Islet precursor cell (in vitro differentiated cells): ENCODE measurements around the gene PPIL4.
"Not testable (repeated sequence)": the region's sequence is repeated elsewhere in the genome, so short reads cannot be mapped to it uniquely, and the experiment has no call there.

Source experiments
- DNase-seq: peaks from one replicate; pipeline ENCODE4 v3.0.0-alpha.2; 2018

PPIL4 gene

DNA sequence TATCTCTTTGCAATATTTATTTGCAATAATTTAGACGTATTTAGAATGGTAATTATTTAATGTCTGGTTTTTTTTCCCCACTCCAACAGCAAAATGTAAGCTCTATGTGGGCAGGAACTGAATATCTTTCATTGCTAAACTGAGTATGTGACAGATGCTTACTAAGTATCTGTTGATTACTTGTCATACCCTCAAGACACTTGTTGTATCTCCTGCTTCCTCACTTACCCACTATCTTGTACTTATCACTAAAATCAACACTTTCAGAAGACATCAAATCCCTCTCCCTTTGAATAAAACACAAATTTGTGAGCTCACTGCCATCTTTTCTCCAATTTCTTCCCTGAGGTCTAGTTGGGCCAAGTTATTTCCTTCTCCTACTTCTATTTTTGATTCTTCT, 30.3 kb downstream of the PPIL4 start:
- no peak for DNase-seq

DNA sequence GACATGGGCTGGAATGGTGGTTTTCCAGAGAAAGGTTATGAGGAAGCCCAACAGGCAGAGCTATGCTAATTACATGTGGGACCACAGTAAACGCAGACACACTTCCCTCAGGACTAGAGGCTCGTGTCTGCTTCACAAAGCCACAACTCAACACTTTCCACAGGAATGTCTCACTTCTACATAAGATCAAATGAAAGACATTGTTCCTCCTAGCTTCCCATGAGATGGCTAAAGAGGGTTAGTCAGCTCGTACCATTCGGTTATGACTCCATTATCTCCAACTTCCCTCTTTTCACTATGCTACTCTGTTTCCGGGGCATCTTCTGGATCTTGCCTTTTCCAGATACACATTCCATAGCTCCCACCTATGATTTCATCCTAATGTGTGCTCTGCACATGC, 31.9 kb downstream of the PPIL4 start:
- DNase-seq = peak; percentile 87

GRCh38 chr6:149510793-149511512, 34.9 kb downstream of the PPIL4 start:
- DNase-seq = no peak

DNA sequence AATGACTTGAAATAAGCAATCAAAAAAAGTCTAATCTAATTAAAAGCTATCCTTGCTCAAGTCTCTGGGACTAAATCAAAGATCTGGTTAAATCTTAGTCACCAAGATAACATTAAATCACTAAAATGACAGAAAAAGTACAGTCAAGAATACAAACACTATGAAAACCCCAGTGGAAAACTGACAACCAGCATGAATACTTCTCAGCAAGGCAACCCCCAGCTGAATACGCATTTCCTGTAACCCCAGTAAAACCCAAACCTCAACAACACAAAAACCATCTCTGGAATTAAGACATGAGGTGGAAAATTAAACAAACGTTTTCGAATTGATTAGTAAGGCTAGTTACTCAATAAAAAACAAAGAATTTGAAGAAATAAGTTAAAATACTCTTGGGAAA, 37.4 kb downstream of the PPIL4 start:
- no peak for DNase-seq

DNA sequence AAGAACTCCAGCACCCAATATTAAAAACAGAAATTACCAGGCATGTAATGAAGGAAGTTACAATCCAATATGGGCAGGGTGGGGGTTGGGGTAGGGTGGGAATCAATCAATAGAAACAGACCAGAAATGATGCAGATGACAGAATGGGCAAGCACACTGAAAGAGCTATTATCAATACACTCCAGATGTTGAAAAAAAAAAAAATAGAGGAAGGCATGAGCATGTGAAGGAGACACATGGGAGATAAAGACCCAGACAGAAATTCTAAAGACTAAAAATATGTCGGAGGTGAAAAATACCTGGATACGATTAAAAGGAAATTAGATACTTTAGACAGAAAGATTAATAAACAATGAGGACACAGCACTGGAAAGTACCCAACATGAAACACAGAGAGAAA, 42.0 kb downstream of the PPIL4 start:
- DNase-seq = no peak

- DNase-seq = no peak
Observed at GRCh38 chr6:149503276-149503675, 42.6 kb downstream of the PPIL4 start.

GRCh38 chr6:149501768-149502167, 44.1 kb downstream of the PPIL4 start:
- no peak for DNase-seq

DNA sequence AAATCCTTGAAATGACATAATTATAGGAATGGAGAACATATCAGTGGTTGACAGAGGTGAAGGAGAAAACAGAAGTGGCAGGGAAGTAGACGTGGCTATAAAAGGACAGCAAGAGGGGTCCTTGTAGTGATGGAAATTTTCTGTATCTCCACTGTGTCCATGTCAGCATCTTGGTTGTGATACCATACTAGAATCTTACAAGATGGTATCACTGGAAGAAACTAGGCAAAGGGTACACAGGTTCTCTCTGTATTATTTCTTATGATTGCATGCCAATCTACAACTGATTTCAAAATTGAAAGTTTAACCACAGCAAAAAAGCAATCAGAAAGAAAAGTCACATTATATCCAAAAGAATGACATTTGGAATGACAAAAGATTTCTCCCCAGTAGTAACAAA, 44.6 kb downstream of the PPIL4 start:
- no peak for DNase-seq

DNA sequence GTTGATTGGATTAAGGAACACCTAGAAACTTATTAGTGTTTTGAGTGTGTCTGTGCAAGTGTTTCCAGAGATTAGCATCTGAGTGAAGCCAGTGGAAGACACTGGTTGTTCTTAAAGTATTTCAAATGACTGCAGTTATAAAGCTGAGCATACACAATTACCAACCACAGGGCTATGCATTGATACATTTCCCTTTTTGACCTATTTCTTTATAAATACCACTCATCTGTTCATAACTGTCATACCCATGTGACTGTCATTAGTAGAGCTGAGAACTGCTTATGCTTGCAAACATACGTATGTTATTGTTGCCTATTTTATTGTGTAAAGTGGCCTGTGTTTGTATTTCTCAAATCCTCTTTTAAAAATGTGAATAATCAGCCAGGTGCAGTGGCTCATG, 45.7 kb downstream of the PPIL4 start:
- no peak for DNase-seq

DNA sequence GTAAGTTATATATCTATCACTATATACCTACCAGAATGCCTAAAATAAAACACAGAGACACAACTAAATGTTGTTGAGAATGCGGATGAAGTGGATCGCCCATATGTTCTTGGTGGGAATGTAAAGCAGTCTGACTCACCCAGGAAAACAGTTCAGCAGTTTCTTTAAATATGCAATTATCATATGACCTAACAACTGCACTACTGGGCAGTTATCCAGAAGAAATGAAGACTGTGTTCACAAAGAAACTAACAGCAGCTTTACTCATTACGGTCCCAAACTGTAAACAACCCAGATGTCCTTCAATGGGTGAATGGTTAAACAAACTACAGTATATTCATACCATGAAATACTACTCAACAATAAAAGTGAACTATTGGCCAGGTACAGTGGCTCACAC, 46.8 kb downstream of the PPIL4 start:
- no peak for DNase-seq

DNA sequence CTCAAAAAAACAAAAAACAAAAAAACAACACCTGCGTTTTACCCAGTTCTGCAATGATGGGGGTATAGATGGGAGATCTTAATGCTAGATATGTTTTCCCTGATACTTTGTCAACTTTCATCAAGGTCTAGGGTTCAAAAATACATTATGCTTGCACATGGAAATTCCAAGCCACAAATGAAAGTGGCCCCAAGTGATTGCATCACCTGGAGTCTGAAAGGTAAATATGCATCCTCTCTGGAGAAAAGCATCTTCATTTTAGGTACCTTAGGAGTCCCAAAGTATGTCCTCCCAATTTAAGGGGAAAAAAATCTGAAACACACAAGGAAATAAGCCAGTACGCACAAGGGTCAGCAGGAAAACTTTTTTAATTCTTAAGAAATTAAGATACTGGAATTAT, 48.5 kb downstream of the PPIL4 start:
- no peak for DNase-seq

GRCh38 chr6:149496597-149496996, 49.2 kb downstream of the PPIL4 start:
- DNase-seq = not testable (repeated sequence)

- DNase-seq = not testable (repeated sequence)
Observed at GRCh38 chr6:149495349-149496016, 50.4 kb downstream of the PPIL4 start.

DNA sequence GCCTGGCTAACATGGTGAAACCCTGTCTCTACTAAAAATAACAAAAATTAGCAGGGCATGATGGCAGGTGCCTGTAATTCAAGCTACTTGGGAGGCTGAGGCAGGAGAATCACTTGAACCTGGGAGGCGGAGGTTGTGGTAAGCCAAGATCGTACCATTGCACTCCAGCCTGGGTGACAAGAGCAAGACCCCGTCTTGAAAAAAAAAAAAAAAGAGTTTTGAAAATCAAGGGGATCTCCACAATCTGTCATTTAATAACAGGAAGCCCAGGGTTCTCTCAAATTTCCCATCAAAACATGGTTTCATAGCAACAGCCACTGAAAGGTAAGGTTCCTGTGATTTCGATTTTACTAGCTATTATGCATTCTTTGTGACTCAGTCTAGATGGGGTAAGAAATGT, 51.0 kb downstream of the PPIL4 start:
- DNase-seq = not testable (repeated sequence)

- DNase-seq = no peak
Observed at GRCh38 chr6:149493761-149494320, 52.0 kb downstream of the PPIL4 start.

DNA sequence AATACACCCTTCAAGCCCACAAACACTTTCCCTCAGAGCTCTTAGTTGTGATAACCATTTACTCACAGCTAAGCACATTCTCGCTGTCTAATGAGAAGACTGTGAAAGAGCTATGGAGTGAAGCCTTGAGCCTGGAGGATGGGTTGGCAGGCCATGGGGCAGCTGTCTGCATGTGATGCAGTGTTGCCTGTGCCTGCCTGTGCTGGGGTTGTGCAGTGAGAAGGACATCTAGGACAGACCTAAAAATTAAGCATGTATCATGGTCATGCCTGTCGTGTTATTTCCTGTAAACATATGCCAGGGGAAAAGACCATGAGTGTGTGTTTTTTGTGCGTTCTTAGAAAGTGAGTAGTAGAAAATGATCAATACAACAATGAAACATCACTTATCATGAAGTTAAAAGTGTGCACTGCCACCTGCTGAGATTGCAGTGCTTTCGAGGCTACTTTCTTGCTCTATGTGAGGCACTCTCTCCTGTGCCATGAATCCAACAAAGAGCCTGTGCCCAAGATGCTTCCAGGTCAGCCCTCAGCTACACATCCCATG, 53.0 kb downstream of the PPIL4 start:
- DNase-seq = no peak

DNA sequence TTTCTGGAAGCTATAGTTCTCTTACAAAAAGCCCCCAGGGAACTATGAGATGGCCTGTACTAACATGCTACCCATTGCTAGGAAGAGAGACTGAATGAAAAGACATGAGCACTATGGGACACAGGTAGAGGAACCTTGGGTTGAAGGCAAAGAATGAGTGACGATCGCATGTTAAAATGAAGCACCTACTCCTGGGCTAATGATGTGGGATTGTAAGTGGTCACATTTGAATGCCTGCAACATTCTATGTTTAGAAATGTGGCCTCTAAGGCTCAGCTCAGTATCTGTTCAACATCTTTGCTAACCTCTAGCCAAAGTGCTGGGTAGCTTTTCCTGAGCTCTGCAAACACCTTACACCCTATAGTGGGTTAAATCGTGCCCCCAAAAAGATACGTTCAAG, 55.9 kb downstream of the PPIL4 start:
- no peak for DNase-seq

- DNase-seq = no peak
Observed at GRCh38 chr6:149488815-149489214, 57.0 kb downstream of the PPIL4 start.

GRCh38 chr6:149487316-149487715, 58.5 kb downstream of the PPIL4 start:
- no peak for DNase-seq

GRCh38 chr6:149484733-149485700, 60.8 kb downstream of the PPIL4 start, which contains the start of gene ZC3H12D:
TSS of gene ZC3H12D (minus strand) at chr6:149485014. CDS start at chr6:149474543, 10,471 bp downstream.
- DNase-seq = no peak

DNA sequence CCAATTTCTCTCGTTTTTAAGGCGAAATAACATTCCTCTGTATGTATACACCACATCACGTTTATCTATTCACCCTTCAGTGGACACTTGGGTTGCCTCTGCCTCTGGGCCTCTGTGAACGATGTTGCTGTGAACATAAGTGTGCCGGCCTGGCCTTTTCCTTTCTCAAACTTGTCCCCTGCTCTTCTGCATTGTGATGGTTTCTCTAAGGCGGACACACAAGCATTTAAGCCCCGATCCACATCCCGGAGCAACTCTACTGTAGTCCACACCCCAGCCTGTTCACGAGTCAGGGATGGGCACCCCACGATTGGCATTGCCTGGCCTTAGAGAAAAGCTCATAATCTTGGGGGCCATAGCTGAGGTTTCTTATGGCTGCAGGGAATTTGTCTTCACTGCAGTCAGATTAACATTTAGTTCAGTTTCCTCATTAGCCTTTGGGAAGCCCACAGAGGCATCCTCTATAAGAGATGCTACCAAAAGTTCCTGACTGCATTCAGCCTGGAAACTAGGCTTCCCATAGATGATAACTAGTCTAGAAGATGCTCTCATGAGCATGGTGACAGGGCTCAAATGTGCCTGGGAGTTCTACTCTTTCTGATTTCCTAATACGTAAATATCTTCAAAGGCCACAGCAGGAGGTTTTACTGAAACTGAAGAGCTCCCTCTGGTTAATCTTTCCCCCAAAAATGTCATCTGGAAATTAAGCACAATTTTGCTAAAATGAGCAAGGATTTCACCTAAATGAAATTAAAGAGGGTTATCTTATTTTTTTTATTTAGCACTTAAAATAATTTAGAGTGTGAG, 61.8 kb downstream of the PPIL4 start:
- no peak for DNase-seq

GRCh38 chr6:149483334-149483725, 62.5 kb downstream of the PPIL4 start:
- no peak for DNase-seq
